ENCODE measurements around the gene SPATA32.

DNA sequence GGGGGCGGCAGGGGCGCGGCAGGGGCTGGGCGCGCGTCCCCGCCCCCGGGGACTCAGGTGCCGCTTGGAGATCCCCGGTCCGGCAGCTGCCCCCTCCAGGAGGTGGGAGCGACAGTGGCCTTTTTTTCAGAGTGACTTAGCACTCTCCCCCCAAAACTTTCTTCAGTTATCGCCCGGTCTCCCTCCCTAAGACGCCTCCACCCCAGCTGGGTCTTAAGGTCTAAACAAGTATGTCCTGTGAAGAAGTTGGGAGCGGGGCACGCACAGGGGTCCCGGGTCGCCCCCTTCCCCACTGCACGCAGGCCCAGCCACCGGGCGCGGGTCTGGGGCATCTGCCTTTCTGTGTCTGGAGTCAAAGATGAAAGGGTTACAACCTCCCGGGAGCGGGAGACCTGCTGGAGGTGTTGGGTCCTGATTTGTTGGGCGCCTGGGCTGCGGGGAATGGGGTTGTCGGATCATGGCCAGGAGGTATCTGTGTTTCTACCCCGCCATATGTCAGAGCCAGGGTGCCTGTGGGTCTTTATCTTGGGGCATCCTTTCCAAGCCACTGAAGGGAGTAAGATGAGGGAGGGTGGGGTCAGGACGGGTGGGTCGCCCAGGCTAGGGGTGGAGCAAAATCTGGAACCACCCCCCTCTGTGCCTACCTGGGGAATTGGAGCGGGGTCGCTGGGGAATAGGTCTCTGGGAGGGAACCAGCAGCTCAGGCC, 39.5 kb downstream of the SPATA32 start:
- TF ChIP-seq, protein P1, sequence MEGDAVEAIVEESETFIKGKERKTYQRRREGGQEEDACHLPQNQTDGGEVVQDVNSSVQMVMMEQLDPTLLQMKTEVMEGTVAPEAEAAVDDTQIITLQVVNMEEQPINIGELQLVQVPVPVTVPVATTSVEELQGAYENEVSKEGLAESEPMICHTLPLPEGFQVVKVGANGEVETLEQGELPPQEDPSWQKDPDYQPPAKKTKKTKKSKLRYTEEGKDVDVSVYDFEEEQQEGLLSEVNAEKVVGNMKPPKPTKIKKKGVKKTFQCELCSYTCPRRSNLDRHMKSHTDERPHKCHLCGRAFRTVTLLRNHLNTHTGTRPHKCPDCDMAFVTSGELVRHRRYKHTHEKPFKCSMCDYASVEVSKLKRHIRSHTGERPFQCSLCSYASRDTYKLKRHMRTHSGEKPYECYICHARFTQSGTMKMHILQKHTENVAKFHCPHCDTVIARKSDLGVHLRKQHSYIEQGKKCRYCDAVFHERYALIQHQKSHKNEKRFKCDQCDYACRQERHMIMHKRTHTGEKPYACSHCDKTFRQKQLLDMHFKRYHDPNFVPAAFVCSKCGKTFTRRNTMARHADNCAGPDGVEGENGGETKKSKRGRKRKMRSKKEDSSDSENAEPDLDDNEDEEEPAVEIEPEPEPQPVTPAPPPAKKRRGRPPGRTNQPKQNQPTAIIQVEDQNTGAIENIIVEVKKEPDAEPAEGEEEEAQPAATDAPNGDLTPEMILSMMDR (IDR thresholded peaks at IDR 0.05) = no peak
- TF ChIP-seq POLR2A (IDR thresholded peaks at IDR 0.05) = no peak

Data from body of pancreas (tissue), 4 donors.